IPS-18c (cell line): ENCODE measurements around the gene FKBP8.

ENCODE experiments used
- H3K4me3 ChIP-seq: 2 replicates; pipeline ENCODE4 v1.7.0; 2013; ENCODE audit warnings: low read depth, mild to moderate bottlenecking, low read length, moderate library complexity; ENCODE audit not compliant: insufficient read depth
- H3K9me3 ChIP-seq: one replicate; pipeline ENCODE4 v1.6.1; 2013; ENCODE audit warnings: mild to moderate bottlenecking, low read length, moderate library complexity; ENCODE audit not compliant: control insufficient read depth, insufficient read depth

Gene FKBP8

GRCh38 chr19:18510216-18510615 is 33.2 kb downstream of the FKBP8 start:
- H3K4me3 ChIP-seq, result no peak overlapping the region
- H3K9me3 ChIP-seq, result peaks cover 4% of the 10 kb centered on the region

- peaks cover 4% of the 10 kb centered on the region for H3K9me3 ChIP-seq
- H3K4me3 ChIP-seq, result no peak overlapping the region
Observed at GRCh38 chr19:18508585-18508984, 34.8 kb downstream of the FKBP8 start.

GRCh38 chr19:18507727-18508440 is 35.5 kb downstream of the FKBP8 start:
- H3K4me3 ChIP-seq, result no peak overlapping the region
- peaks cover 4% of the 10 kb centered on the region for H3K9me3 ChIP-seq

- no peak overlapping the region for H3K4me3 ChIP-seq
- peaks cover 4% of the 10 kb centered on the region for H3K9me3 ChIP-seq
Observed at GRCh38 chr19:18507021-18507726, 36.2 kb downstream of the FKBP8 start.

- Histone ChIP-seq H3K9me3 (peaks cover 4% of the 10 kb centered on the region), H3K4me3 (no peak overlapping the region)
Observed at GRCh38 chr19:18506101-18506930, 37.1 kb downstream of the FKBP8 start.

GRCh38 chr19:18504886-18505610 is 38.3 kb downstream of the FKBP8 start:
- Histone ChIP-seq H3K4me3 (no peak overlapping the region), H3K9me3 (peaks cover 6% of the 10 kb centered on the region)

GRCh38 chr19:18503971-18504885 is 39.1 kb downstream of the FKBP8 start:
- Histone ChIP-seq H3K9me3 (peaks cover 8% of the 10 kb centered on the region), H3K4me3 (no peak overlapping the region)

GRCh38 chr19:18503337-18503970 is 39.9 kb downstream of the FKBP8 start:
- H3K9me3 ChIP-seq, result peaks cover 10% of the 10 kb centered on the region
- no peak overlapping the region for H3K4me3 ChIP-seq

GRCh38 chr19:18502638-18503294 is 40.6 kb downstream of the FKBP8 start:
- peaks cover 6% of the 10 kb centered on the region for H3K9me3 ChIP-seq
- no peak overlapping the region for H3K4me3 ChIP-seq

GRCh38 chr19:18502246-18502637 is 41.1 kb downstream of the FKBP8 start:
- Histone ChIP-seq H3K4me3 (no peak overlapping the region), H3K9me3 (peaks cover 6% of the 10 kb centered on the region)

GRCh38 chr19:18501832-18502231 is 41.5 kb downstream of the FKBP8 start:
- peaks cover 6% of the 10 kb centered on the region for H3K9me3 ChIP-seq
- no peak overlapping the region for H3K4me3 ChIP-seq

- peaks cover 6% of the 10 kb centered on the region for H3K9me3 ChIP-seq
Observed at GRCh38 chr19:18501351-18501750, 42.0 kb downstream of the FKBP8 start.

GRCh38 chr19:18500799-18501198 is 42.6 kb downstream of the FKBP8 start:
- Histone ChIP-seq H3K9me3 (peaks cover 6% of the 10 kb centered on the region), H3K4me3 (no peak overlapping the region)

More at GRCh38 chr19:18501351-18501750, 42.0 kb downstream of the FKBP8 start:
- H3K4me3 ChIP-seq, result no peak overlapping the region

GRCh38 chr19:18500376-18500775 is 43.0 kb downstream of the FKBP8 start:
- H3K4me3 ChIP-seq, result no peak overlapping the region
- H3K9me3 ChIP-seq, result peaks cover 6% of the 10 kb centered on the region

- peaks cover 6% of the 10 kb centered on the region for H3K9me3 ChIP-seq
- no peak overlapping the region; the same call in 1 of the 2 replicates for H3K4me3 ChIP-seq
Observed at GRCh38 chr19:18499055-18499775, 44.2 kb downstream of the FKBP8 start.
